ENCODE results near the gene SLC22A15. TPM values are rescaled to one million over a fixed set of nuclear protein-coding genes. Genes with fewer than 3 reads are reported as not detected.

The SLC22A15 gene
- total and polyA plus RNA-seq, 7 donors: 0.99 to 3.3 (median 1.8) TPM; not detected in 1

DNA sequence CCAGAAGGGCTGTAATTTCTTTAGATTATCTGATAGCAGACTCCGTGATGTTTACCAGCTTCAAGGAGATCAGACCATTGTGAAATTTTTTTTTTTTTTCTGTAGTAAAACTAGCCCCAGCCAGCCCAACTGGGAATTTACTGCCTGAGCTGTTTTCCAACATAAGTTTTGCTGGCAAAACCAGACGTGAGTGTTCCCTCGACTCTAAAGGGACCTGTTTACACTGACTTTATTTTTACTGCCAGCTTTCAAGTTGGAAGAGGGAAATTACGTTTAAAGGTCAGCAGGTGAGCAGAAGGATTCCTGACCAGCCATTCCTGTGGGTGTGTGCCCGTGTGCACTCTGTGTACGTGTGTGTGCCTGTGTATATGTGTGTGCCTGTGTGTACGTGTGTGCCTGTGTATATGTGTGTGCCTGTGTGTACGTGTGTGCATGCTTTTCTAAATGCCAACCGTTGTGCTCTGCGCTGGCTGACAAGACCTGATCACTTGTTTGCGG, 135.3 kb downstream of the SLC22A15 start:
- TF ChIP-seq POLR2AphosphoS5 (IDR thresholded peaks at IDR 0.05) (no peak), EP300 (IDR thresholded peaks at IDR 0.05) (no peak), POLR2A (IDR thresholded peaks at IDR 0.05) (no peak)
- TF ChIP-seq, protein P1, sequence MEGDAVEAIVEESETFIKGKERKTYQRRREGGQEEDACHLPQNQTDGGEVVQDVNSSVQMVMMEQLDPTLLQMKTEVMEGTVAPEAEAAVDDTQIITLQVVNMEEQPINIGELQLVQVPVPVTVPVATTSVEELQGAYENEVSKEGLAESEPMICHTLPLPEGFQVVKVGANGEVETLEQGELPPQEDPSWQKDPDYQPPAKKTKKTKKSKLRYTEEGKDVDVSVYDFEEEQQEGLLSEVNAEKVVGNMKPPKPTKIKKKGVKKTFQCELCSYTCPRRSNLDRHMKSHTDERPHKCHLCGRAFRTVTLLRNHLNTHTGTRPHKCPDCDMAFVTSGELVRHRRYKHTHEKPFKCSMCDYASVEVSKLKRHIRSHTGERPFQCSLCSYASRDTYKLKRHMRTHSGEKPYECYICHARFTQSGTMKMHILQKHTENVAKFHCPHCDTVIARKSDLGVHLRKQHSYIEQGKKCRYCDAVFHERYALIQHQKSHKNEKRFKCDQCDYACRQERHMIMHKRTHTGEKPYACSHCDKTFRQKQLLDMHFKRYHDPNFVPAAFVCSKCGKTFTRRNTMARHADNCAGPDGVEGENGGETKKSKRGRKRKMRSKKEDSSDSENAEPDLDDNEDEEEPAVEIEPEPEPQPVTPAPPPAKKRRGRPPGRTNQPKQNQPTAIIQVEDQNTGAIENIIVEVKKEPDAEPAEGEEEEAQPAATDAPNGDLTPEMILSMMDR (IDR thresholded peaks at IDR 0.05): no peak
- Histone ChIP-seq H3K9me3 (no peaks in the 10 kb centered on the region), H3K27me3 (no peaks in the 10 kb centered on the region), H3K4me1 (no peaks in the 10 kb centered on the region), H3K36me3 (no peaks in the 10 kb centered on the region), H3K4me3 (no peak overlapping the region), H3K27ac (no peak overlapping the region)
- 9 to 46% methylated on average over 11 of the region's 11 CpGs for WGBS, 2 donors
- intact Hi-C loops (cut with DNase I): no loop called here
- DNase-seq: no peak

DNA sequence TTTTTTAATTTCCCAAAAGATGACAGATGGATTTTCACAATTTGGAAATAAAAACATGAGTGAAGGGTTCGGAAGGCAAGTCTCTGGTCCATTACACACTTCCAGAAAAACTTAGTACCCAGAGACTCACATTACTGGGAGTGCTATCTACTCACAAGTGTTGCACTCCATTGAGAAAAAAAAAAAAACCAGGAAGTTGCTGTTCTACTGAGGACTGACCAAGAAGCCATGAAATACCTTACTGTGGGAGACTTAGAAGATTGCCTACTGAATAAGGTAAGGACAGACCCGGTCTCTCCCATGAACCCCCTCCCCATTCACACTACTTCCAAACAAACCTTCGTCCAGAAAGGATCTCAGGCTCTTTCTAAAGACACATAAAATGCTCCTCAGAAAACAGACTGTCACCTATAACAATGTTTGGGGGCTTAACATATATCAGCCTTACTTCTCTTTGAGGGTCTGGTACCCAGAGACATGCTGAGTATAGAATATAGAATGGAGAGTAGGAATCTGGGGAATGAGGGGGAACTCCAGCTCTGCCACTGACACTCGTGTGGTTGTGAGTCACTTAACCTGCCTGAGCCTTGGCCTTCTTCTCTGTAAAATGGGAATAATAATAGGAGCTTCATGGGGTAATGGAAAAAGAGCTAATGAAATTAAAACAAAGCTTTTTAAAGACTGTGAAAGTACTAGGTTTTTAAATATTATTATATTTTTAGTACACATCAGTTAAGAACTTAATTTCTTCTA, 136.3 kb downstream of the SLC22A15 start:
- WGBS, 2 donors: 54 to 70% methylated on average over 4 of the region's 4 CpGs
- Histone ChIP-seq H3K9me3 (no peaks in the 10 kb centered on the region), H3K4me3 (no peak overlapping the region), H3K4me1 (no peaks in the 10 kb centered on the region), H3K27me3 (no peaks in the 10 kb centered on the region), H3K27ac (no peak overlapping the region), H3K36me3 (no peaks in the 10 kb centered on the region)
- no peak for DNase-seq
- intact Hi-C loops (cut with DNase I): no loop called here
- TF ChIP-seq POLR2A (IDR thresholded peaks at IDR 0.05): no peak
- TF ChIP-seq, protein P1 (IDR thresholded peaks at IDR 0.05): no peak
- TF ChIP-seq EP300 (IDR thresholded peaks at IDR 0.05): no peak
- no peak for TF ChIP-seq POLR2AphosphoS5 (IDR thresholded peaks at IDR 0.05)

DNA sequence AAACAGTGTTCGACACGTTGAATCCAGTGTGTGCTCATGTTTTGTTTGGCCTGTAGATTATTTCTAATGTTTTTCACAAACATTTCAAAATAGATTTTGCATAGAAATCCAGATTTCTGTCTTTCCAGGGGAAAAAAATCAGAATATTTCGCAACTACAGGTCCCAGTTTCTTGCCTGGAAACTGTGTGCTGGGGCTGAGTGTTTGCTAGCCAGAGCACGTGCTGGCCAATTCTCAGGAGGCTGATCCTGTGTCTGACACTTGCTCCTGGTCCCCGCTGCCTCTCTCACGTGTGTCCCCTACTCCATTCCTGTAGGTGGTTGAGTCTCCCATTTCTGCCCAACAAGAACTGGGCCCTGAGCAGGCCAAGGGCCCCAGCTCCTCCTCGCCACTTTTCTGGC, 137.3 kb downstream of the SLC22A15 start:
- H3K4me1 ChIP-seq: no peaks in the 10 kb centered on the region
- no peak overlapping the region for H3K4me3 ChIP-seq
- WGBS, 2 donors: 88 to 94% methylated on average over 7 of the region's 7 CpGs
- intact Hi-C loops (cut with DNase I): no loop called here
- no peaks in the 10 kb centered on the region for H3K9me3 ChIP-seq
- H3K27me3 ChIP-seq: no peaks in the 10 kb centered on the region
- no peak for DNase-seq
- H3K36me3 ChIP-seq: no peaks in the 10 kb centered on the region
- H3K27ac ChIP-seq: no peak overlapping the region
- TF ChIP-seq, protein P1 (IDR thresholded peaks at IDR 0.05): no peak
- no peak for TF ChIP-seq POLR2A (IDR thresholded peaks at IDR 0.05)
- TF ChIP-seq POLR2AphosphoS5 (IDR thresholded peaks at IDR 0.05): no peak
- no peak for TF ChIP-seq EP300 (IDR thresholded peaks at IDR 0.05)

DNA sequence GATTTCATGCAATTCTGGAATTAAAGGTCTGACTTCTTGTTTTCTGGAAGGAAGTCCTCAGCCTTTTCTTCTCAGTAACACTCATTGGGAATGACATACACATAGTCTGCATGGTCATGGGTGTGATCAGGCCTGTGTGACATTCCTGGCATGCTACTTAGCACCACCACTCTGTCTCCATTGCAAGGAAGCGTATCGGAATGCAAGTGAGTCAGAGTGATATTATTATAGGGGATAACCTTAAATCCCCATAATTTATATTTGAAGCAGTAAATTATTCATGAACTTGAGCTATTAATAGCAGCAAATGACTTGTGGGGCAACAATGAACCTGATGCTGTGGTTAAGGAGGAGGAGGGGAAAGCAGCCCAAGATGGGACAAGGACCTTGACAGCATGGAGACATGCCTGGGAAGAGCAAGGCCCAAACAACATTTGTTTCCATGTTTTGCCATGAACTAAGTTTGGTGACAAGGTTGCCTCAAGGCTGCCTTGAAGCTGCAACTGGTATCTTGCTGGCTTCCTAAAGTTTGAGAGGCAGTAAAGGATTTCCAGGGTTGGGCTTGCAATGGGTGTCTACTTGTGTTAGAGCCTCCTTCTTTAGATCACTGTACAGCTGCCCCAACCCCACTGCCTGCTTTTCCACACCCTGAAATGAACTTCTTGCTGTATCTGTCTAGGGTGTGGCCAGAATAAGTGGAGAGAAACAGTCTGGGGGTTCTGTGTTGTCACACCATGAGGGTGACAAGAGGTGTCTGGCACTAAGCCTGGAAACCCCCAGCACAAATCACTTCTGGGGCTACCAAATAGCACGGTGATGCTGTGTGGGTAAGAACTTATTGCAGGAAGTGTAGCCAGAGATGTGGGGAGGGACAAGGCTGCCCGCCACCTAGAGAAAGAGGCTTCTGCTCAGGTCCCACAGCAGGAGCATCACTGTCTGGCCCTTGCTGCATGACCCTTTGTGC, 139.4 kb downstream of the SLC22A15 start:
- no peak overlapping the region for H3K27ac ChIP-seq
- no peaks in the 10 kb centered on the region for H3K4me1 ChIP-seq
- no peaks in the 10 kb centered on the region for H3K27me3 ChIP-seq
- intact Hi-C loops (cut with DNase I): no loop called here
- no peak overlapping the region for H3K4me3 ChIP-seq
- WGBS, 2 donors: 89 to 92% methylated on average over 4 of the region's 4 CpGs
- no peaks in the 10 kb centered on the region for H3K36me3 ChIP-seq
- no peak for DNase-seq
- no peaks in the 10 kb centered on the region for H3K9me3 ChIP-seq
- TF ChIP-seq, protein P1 (IDR thresholded peaks at IDR 0.05): no peak
- TF ChIP-seq POLR2AphosphoS5 (IDR thresholded peaks at IDR 0.05) (no peak), EP300 (IDR thresholded peaks at IDR 0.05) (no peak), POLR2A (IDR thresholded peaks at IDR 0.05) (no peak)
